Uterus (tissue), 4 donors: ENCODE measurements around the gene MYO1D. TPM values are rescaled to one million over a fixed set of nuclear protein-coding genes. Genes with fewer than 3 reads are reported as not detected.

ENCODE experiments used
- DNase-seq, 2 donors: peaks; one replicate each; pipeline ENCODE4 v3.0.0-alpha.2; 2019 to 2020
- H3K27ac ChIP-seq, 2 donors: fragments of 200-600 bp; sonication (generic); 1 replicate in 1 of 2; 2 replicates in 1 of 2; pipeline ENCODE4 v1.5.1; 2016 to 2018
- H3K27me3 ChIP-seq, 2 donors: fragments of 200-600 bp; sonication (generic); one replicate each; pipeline ENCODE4 v1.5.1; 2018 to 2019; ENCODE audit warnings: control low read depth in 1 of 2
- H3K36me3 ChIP-seq, 2 donors: fragments of 200-600 bp; sonication (generic); one replicate each; pipeline ENCODE4 v1.5.1; 2019; ENCODE audit warnings: control low read depth in 1 of 2
- H3K4me1 ChIP-seq, 2 donors: fragments of 200-600 bp; sonication (generic); one replicate each; pipeline ENCODE4 v1.5.1; 2018 to 2019; ENCODE audit warnings: control low read depth in 1 of 2
- H3K4me3 ChIP-seq, 2 donors: fragments of 200-600 bp; sonication (generic); 1 replicate in 1 of 2; 2 replicates in 1 of 2; pipeline ENCODE4 v1.5.1; 2018 to 2019; ENCODE audit warnings: mild to moderate bottlenecking in 1 of 2
- H3K9me3 ChIP-seq, 2 donors: fragments of 200-600 bp; sonication (generic); one replicate each; pipeline ENCODE4 v1.5.1; 2019; ENCODE audit warnings: control low read depth in 1 of 2
- CTCF ChIP-seq, 4 experiments: fragments of 200-600 bp in 2 of 4; fragments of 450-650 bp in 2 of 4; sonication (generic) in 2 of 4; IDR thresholded peaks; one replicate each; pipeline ENCODE4 v1.5.1; 2016 to 2019; ENCODE audit warnings: antibody characterized with exemption in 4 of 4, mild to moderate bottlenecking in 2 of 4, moderate library complexity in 1 of 4
- POLR2A ChIP-seq, 2 donors: fragments of 450-650 bp; IDR thresholded peaks; one replicate each; pipeline ENCODE4 v1.6.1; 2016; ENCODE audit warnings: antibody characterized with exemption in 2 of 2, mild to moderate bottlenecking in 1 of 2, moderate library complexity in 1 of 2
- intact Hi-C: fragments of 100-400 bp; cut with DNase I; formaldehyde crosslinking; loops from one replicate; pipeline ENCODE4 v1.15.1; 2023; ENCODE audit warnings: low total_unique reads
- total RNA-seq, 4 donors: library from RNA; depleted of rRNA in 3 of 4; stranded (reverse); fragments of >200 nt in 3 of 4; gene quantifications; one replicate each; pipeline versions ENCODE4 v1.1.0 to v1.2.4, GENCODE V29; 2014 to 2023
- donor health status: DM: yes; HTN: yes; CAD: no.

Gene MYO1D
- total RNA-seq, 4 donors from 2014 or later: 20.4 to 55.2 (median 30.6) TPM

DNA sequence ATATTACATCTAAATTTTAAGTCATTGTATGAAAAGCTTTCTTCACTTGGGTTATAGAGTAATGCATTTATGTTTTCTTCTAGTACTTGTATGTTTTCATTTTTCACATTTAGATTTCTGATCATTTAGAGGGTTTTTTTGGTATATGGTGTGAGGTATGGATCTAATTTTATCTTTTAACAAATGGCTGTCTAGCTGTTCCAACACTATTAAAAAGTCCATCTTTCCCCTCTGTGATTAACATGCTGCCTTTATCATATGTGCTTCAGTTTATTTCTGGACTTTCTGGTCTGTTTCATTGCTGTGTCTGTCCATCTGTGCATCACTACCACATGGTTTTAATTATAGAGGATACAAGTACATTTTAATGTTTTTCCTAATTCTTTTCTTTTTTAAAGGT is 163.8 kb downstream of the MYO1D start:
- Histone ChIP-seq H3K9me3 (no peaks in the 10 kb centered on the region), H3K4me1 (no peaks in the 10 kb centered on the region), H3K27me3 (no peaks in the 10 kb centered on the region), H3K36me3 (no peaks in the 10 kb centered on the region), H3K27ac (no peak overlapping the region), H3K4me3 (no peak overlapping the region)
- intact Hi-C loops: no loop called here
- no peak for DNase-seq
- TF ChIP-seq CTCF (IDR thresholded peaks at IDR 0.05) (no peak), POLR2A (IDR thresholded peaks at IDR 0.05) (no peak)

- TF ChIP-seq POLR2A (IDR thresholded peaks at IDR 0.05): no peak
- TF ChIP-seq CTCF (IDR thresholded peaks at IDR 0.05): no peak
- H3K27ac ChIP-seq: no peak overlapping the region
- no peak for DNase-seq
- no peaks in the 10 kb centered on the region for H3K4me1 ChIP-seq
- H3K9me3 ChIP-seq: no peaks in the 10 kb centered on the region
- H3K36me3 ChIP-seq: no peaks in the 10 kb centered on the region
- H3K27me3 ChIP-seq: no peaks in the 10 kb centered on the region
- intact Hi-C loops: no loop called here
- H3K4me3 ChIP-seq: no peak overlapping the region
Measured at GRCh38 chr17:32709562-32709961, 167.4 kb downstream of the MYO1D start.

- Histone ChIP-seq H3K4me3 (no peak overlapping the region), H3K27me3 (no peaks in the 10 kb centered on the region), H3K36me3 (no peaks in the 10 kb centered on the region), H3K9me3 (no peaks in the 10 kb centered on the region), H3K27ac (no peak overlapping the region), H3K4me1 (no peaks in the 10 kb centered on the region)
- intact Hi-C loops: no loop called here
- DNase-seq: no peak
- TF ChIP-seq POLR2A (IDR thresholded peaks at IDR 0.05) (no peak), CTCF (IDR thresholded peaks at IDR 0.05) (no peak)
Measured at GRCh38 chr17:32701871-32702270, 175.1 kb downstream of the MYO1D start.

- no peak overlapping the region for H3K27ac ChIP-seq
- no peak for TF ChIP-seq CTCF (IDR thresholded peaks at IDR 0.05)
- TF ChIP-seq POLR2A (IDR thresholded peaks at IDR 0.05): no peak
- H3K36me3 ChIP-seq: no peaks in the 10 kb centered on the region
- no peaks in the 10 kb centered on the region for H3K9me3 ChIP-seq
- H3K4me3 ChIP-seq: no peak overlapping the region
- no peaks in the 10 kb centered on the region for H3K27me3 ChIP-seq
- no peaks in the 10 kb centered on the region for H3K4me1 ChIP-seq
- DNase-seq: no peak
- intact Hi-C loops: no loop called here
Measured at GRCh38 chr17:32699247-32699646, 177.7 kb downstream of the MYO1D start.

DNA sequence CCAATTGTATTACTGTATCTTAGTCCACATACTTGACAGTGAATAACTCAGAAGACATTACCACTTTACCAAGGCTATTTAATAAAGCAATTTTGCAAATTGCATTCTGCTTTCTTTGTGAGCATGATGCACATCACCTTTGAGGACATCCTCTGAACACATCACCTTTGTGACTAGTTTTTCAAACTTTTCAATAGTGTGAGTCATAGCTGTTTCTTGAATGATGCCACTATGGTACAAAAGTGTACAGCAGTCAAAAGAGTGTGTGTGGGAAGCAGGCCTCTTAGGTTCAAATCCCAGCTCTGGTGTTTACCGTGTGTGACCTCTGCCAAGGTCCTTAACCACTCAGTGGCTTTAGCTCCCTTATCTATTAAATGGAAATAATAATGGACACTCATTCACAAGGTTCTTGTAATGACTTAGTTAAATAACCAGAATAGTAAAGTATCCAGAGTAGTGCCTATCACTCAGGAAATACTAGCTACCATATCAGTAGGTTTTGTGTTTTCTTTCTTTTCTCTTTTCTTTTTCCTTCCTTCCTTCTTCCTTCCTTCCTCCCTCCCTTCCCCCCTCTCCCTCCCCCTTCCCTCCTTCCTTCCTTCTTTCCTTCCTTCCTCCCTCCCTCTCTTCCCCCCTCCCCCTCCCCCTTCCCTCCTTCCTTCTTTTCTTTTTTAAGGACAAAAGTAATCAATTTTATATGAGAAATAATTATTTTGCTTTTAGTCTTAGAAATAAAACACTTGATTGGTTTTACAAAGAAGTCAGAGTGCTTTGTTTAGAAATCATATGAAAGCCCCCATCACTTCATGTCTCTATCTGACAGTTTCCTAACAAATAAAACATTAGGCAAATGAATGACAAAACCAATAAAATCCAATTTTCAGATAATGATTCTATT is 178.9 kb downstream of the MYO1D start:
- DNase-seq: no peak
- TF ChIP-seq CTCF (IDR thresholded peaks at IDR 0.05): no peak
- TF ChIP-seq POLR2A (IDR thresholded peaks at IDR 0.05): no peak
- no peaks in the 10 kb centered on the region for H3K36me3 ChIP-seq
- H3K4me1 ChIP-seq: no peaks in the 10 kb centered on the region
- no peaks in the 10 kb centered on the region for H3K9me3 ChIP-seq
- intact Hi-C loops: no loop called here
- no peak overlapping the region for H3K4me3 ChIP-seq
- H3K27ac ChIP-seq: no peak overlapping the region
- H3K27me3 ChIP-seq: no peaks in the 10 kb centered on the region
